Measurements from ENCODE around the gene MGMT.

DNA sequence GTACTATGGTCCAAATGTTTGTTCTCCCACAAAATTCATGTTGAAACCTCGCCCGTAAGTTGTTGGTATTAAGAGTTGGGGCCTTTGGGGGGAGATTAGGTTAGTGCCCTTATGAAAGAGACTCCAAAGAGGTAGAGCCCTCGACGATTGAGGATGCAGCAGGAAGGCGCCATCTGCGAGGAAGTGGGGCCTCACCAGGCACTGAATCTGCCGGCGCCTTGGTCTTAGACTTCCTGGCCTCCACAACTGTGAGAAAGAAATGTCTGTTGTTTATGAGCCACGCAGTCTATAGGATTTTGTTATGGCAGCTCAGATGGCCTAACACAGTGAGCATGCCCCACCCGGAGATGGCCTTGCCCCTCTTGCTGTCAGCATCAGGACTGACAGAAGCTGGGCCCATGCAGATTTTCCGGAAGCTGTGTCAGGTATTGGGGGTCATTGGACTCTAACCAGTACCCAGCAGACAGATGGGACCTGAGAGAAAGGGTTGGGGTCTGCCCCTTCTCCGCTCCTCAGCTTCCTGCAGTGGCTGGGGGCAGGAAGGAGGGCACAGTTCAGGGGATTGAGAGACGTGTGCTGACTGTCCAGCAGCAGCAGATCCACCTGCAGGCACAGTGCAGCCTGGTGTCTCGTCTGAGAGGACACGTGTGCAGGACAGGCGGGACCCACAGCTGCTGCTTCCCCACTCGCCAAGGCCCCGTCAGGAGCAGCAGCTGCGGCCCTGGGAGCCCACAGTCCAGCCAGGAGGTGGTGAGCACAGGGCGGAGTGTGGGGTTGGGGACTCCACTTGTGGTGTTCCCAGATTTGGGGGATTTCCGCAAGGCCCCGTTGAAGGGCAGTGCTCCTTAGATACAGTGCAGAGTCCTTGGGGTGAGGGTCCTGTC lies 47.8 kb downstream of the MGMT start:
- no peak for TF ChIP-seq GATA2 (IDR thresholded peaks at IDR 0.05; ENCODE audit: insufficient read depth, insufficient read length, low read depth, low read length)
- TF ChIP-seq POLR2A (IDR thresholded peaks at IDR 0.05; ENCODE audit: low read depth, low read length), result no peak
- TF ChIP-seq CTCF (IDR thresholded peaks at IDR 0.05; ENCODE audit: extremely low read depth in 1 of 2, insufficient read depth in 1 of 2, low read depth in 1 of 2, low read length in 2 of 2), result no peak
- TF ChIP-seq MYC (IDR thresholded peaks at IDR 0.05; ENCODE audit: low read depth, low read length), result no peak
